NCI-H187 treated with DMSO at 0.1 percent for 48 hours (cell line): ENCODE measurements around the gene OR5B12.
"Not testable (repeated sequence)": the region's sequence is repeated elsewhere in the genome, so short reads cannot be mapped to it uniquely, and the experiment has no call there.

ENCODE experiments used
- DNase-seq: peaks from one replicate; lab custom pipeline; 2025; lab: John Stamatoyannopoulos, UW

Gene OR5B12

DNA sequence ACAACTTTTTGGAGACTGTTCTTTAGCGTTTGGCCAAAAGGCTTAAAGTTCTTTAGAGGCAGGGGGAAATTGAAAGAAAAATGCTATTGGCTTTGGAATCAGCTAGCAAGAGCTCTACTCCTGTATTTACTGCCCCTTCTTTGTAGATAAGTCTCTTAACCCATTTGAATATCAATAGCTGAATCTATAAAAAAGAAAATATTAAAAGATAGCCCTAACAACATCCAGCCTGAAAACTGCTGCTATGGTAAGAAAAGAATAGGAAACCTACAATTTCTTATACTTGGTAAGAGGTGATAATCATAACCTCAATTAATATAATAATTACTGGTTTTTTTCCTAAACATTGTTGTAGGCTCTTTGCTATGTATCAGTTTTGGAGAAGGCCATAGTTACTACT lies at the start of gene OR5B12:
OR5B12 (minus strand) TSS at position 101 of the 400 bp plus-strand sequence. CDS start 2,085 bp downstream, outside the sequence.
- no peak for DNase-seq

DNA sequence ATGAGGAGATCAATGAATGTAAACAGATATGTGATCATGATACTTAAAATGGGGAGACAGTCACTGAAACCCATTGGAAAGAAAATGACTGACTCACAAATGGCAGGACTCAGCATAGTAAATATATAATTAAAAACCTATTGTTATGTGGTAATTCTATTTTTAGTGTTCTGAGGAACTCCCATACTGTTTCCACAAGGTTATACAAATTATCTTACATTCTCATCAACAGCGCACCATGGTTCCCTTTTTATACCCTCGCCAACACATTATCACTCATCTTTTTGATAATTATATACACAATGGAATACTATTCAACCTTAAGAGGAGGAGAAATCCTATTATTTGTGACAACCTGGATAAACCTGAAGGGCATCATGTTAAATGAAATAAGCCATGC lies 48.8 kb upstream of the OR5B12 start:
- no peak for DNase-seq

DNA sequence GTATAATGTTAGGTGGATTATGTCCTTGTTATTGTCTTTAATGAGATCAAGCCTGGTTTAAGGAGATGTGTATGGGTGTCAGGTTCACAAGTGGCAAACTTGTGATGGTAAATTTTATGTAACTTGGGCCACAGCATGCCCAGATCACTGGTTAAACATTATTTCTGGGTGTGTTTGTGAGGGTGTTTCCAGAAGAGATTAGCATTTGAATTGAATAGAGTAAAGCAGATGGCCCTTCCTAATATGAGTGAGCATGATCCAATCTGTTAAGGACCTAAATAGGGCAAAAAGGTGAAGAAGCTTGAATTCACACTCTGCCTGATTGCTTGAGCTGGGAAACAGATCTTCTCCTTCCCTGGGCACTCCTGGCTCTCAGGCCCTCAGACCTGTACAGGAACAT lies 45.1 kb upstream of the OR5B12 start:
- no peak for DNase-seq

DNA sequence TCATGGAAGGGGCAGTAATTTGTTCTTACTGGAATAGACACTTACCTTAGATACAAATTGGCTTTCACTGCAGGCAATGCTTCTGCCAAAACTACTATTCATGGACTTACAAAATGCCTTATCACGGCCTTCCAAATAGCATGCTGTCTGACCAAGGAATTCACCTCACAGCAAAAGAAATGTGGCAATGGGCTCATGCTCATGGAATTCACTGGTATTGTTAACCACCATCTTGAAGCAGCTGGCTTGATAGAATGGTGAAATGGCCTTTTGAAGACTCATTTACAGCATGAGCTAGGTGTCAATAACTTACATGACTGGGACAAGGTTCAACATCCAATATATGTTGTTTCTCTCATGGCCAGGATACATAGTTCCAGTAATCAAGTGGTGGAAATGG lies 43.9 kb upstream of the OR5B12 start:
- no peak for DNase-seq

DNA sequence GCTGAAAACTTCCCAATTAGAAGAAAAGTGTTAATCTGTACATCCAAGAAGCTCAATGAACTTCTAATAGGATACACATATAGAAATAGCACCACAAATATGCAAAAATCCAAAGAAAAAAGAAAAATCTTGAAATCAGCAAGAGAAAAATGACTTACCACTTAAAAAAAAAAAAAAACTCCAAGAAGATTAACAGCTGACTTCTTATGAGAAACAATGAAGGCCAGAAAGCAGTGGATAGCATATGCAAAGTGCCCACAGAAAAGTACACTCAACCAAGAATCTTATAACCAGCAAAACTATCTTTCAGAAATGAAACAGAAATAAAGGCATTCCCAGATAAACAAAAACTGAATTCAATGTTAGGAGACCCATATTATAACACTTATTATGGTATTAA lies 29.9 kb upstream of the OR5B12 start:
- no peak for DNase-seq

DNA sequence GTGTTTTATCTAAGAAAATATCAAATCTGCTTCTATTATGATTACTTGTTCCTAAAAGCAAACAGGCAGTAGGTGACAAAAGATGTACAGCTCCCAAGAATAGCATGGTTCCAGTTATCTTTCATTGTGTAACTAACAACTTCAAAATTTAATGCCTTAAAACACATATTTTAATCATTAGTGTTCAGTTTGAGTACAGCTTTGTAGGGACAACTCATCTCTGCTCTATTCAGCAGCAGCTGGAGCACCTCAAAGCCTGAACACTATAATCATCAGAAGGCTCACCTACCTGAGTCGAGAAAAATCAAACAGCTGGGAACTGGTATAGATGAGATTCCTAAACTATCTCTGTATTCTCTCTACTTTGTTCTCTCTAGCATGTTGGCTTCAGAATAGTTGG lies 24.3 kb upstream of the OR5B12 start:
- no peak for DNase-seq

DNA sequence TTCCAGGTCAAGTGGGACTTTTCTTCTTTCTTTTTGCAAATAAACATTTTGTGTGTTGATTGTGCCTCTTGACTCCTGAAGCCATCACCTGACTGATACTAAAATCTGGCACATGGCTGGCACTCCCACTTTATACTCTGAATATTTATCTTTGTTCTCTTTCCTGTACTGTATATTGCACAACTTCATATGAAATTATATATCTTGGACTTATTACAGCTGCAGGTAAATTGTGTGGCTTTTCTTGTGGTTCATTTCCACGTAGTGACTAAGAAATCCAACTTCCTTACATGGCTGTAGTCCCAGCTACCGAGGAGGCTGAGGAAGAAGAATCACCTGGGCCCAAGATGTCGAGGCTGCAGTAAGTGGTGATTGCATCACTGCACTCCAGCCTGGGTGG lies 23.7 kb upstream of the OR5B12 start:
- no peak for DNase-seq

DNA sequence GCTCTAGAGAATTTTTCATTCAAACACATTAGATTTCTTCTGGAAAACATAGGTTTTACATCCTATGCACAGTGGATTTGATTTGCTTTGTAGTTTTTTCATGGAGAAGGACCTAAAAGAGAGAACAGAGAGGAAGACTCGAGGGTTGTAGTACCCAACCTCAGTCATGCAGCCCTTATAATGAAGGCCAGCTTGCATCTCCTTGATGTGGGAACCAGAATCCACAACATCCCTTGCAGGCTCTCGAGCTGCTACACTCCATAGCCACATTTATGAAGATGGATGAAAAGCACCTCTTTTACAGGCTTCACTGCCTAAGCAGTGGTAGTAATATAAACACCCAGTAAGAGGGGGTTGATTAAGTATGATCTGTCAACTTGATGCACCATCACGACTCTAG lies 9.5 kb upstream of the OR5B12 start:
- no peak for DNase-seq

DNA sequence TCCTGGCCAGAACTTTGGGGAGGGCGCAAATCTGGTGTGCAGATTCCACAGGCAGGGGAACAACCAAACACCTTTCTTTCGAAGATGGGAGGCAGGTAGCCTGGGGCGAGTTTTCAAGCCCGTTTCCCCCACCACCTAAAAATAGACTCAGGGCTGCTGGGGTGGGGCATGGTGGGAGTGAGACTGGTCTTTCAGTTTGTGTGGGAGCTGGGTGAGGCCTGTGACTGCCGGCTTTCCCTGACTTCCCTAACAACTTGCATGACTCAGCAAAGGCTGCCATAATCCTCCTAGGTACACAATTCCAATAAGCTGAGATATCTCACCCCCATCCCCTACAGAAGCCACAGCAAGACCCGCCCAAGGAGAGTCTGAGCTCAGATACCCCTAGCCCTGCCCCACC lies 4.3 kb upstream of the OR5B12 start:
- no peak for DNase-seq

DNA sequence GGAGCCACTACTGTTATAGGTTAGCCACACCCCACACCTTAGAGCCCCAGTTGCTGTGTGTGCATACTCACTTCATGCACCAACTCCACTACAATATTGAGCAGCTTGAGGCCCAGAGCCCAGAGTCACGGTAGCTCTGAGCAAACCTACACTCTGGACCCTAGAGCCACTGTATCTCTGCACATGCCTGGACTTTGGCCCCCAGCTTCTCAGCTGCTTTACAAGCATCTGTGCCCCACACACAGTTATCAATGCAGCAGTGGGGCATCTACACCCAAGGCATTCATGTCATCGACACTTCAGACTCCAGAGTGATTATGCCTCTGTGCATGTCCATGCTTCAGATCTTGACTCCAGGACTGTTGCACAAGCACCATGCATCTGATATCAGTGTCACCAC lies 2.3 kb upstream of the OR5B12 start:
- DNase-seq, result no peak

DNA sequence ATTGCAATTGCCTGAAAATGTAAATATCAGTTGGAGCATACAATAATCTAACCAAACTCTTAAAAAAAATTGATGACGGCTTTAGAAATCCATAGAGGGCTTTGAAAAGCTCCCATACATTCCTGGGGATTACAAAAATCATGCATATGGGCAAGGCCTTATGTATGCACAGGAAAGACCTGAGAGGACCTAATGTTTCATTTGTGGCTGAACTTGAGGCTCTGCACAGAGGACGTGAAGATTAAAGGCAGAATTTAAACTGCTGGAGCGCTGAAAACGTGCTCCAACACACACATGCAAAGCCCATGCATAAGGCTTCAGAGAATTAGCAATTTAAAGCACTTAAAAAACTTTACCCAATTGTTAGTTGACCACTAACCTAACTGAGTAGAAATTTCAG lies 3.5 kb downstream of the OR5B12 start:
- DNase-seq, result no peak

DNA sequence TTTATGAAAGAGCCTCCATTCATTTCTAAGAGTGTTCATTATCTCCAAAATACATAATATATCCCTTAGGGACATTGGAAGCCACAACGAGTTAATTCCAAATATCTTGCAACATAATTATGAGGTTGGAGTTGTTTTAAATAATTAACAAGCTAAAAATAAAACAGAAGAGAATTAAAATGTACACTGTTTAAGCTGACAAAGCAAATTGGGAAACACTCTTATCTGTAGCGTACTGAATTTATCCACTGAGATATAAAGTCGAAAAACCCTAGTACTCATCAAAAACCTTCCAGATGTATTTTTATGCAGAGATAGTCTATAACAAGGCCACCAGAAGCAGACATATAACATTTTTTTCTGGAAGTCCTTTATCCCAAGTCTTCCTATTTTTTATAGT lies 7.8 kb downstream of the OR5B12 start:
- DNase-seq, result no peak

DNA sequence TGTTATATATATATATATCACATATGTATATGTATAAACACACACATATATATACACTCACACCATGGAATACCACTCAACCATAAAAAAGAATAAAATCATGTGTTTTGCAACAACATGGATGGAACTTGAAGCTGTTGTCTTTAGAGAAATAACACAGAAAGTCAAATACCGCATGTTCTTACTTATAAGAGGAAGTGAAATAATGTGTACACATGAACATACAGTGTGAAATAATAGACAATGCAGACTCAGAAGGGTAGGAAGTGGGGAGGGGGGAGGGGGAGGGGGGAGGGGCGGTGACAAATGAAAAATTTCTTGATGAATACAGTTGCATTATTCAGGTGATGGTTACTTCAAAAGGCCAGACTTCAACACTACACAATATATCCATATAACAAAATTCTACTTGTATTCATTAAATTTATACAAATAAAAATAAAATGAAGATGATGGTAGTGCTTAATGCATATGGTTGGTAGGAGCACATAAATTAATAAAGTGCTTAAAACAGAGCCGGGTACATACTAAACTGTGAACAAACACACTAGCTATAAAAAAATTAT lies 8.3 kb downstream of the OR5B12 start:
- DNase-seq, result no peak

DNA sequence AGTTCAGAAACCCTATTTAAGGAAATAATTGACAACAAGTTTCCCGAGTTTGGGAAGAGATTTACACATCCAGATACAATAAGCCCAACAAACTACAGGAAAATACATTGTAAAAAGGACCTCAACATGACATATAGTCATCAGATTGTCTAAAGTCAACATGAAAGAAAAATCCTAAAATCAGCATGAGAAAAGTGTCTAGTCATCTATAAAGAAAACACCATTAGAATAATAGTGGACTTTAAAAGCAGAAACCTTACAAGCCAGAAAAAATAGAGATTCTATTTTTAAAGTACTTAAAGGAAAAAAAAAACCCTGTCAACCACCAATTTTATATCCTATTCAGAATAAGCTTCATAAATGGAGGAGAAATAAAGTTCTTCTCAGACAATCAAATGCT lies 12.8 kb downstream of the OR5B12 start:
- no peak for DNase-seq

DNA sequence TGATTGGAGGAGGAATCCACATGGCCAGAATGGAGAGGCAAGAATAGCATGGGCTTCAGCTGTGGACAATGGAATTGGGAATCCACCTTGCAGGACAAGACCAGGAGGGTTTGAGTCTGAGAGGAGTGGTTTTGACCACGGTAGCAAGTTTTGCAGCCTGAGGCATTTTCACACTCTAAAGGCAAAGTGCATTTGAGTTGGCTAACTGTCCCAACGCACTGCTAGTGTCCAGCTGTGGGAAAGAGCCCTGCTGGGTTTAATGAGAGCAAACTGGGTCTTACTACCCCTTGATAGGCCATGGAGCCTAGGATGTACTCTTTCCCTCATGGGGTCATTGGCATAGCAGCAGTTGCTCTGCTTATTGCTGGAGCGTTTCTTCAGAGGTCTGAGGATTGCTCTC lies 14.0 kb downstream of the OR5B12 start, which contains the start of gene OR5B2:
OR5B2 (minus strand) TSS at position 101 of the 400 bp plus-strand sequence. CDS start 4,860 bp downstream, outside the sequence.
- no peak for DNase-seq

DNA sequence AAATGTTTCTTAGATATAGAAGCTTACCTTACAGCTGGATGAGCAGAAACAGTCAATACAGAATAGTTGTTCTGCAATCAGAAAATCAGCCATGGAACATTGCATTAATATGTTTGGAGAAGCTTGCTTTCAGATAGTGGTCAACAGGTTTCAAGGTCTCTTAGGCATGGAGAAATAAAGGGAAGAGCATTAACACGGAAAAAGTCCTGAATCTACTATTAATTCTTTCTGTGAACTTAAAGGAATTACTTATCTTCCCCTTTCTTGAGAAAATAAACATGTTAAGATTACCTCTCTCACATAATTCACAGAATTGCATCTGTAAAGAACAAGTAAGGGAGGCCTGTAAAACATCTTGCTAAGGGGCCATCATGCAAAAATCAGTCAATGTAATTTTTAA lies 35.3 kb downstream of the OR5B12 start, which contains the start of gene OR5B3:
OR5B3 (minus strand) TSS at position 101 of the 400 bp plus-strand sequence. CDS start 3,465 bp downstream, outside the sequence.
- DNase-seq, result no peak

DNA sequence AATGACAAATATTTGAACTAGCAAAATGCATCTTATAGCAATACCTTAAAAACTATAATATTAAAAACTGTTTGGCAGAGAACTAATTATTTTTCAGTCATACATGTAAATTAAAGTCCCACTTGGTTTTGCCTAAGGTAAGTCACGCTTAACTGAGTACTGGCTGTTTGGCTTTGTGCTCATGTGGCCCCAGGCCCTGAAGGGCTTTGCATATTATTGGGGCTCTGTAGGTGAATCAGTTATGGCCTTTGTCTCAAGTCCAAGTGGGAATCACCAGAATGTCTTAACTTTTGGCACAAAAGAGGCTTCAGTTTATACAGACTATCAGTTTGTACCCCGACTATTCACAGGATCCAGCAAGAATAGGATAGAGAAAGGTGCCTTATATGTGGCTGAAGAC lies 42.4 kb downstream of the OR5B12 start:
- DNase-seq, result not testable (repeated sequence)

DNA sequence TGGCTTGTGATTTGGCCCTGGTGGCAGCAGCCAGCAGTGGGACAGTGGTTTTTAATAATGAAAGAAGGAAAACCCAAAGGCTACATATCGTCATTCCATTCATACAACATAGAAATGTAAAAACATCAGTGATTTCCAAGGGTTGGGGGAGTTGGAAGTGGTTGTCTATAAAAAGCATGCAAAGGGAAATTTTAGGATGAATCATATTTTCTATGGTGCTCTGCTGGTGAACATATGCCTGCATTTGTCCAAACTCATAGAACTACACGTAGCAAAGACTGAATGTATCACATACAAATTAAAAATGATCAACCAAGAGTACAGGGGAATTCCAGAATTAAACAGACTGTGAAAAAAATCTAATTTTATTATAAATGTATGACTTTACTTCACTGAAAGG lies 46.5 kb downstream of the OR5B12 start:
- no peak for DNase-seq

DNA sequence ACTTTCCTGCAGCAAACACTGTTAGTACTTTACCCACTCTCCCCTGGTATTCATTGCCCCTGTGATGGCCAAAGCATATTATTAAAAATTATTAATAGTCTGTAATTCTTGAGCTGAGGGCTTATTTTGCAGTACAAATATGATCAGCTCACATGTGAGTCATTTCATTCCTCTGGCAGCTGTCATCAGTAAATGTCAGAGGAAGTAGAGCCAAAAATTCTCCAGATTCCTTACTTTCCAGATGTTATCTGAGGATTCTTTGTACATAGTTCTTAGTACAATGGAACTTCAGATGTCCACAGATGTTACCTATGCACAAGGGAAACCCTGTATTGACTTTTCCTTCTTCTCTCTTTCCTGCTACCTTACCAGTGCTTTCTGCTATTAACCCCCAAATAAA lies 47.8 kb downstream of the OR5B12 start:
- no peak for DNase-seq

DNA sequence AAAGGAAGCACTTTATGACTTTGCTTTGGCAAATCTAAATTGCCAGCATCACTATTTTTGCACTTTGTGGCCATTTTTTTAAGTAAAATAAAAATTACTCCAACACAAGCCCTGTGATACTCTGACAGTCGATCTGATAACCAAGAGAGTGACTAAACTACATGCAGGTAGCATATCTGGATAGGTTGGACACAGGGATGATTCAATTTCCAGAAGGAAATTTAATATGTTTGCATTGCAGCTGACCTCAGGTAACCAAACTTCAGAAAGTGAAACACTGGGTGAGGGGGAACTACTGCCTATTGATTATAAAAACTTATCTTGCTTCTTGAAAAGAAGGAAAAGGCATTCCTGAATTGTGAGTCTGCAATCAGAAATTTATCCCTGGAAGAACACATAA lies 49.3 kb downstream of the OR5B12 start:
- no peak for DNase-seq

DNA sequence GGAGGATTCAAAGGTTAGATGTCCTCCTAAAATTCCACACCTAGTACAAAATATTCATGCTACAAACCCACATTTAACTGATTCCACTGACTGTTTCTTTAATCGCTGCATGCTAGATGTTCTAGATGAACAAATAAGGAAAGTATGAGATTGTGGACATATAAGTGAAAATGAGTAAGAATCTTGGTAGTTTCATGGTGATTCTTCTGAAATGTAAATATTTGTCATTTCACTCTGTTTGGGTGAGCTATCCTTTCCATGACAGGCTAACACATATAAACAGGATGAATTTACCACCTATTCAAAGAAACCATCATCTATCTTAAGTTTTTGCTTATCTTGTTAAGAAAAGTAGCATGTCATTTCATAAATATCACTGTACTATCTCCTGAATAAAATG lies 50.2 kb downstream of the OR5B12 start:
- DNase-seq, result no peak

DNA sequence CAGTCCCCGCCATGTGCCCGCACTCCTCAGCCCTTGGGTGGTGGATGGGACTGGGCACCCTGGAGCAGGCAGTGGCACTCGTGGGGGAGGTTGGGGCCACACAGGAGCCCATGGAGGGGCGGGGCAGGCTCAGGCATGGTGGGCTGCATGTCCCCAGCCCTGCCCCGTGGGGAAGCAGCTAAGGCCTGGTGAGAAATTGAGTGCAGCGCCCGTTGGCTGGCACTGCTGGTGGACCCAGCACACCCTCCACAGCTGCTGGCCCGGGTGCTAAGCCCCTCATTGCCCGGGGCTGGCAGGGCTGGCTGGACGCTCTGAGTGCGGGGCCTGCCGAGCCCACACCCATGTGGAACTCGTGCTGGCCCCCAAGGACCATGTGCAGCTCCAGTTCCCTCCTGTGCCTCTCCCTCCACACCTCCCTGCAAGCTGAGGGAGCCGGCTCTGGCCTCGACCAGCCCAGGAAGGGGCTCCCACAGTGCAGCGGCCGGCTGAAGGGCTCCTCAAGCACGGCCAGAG lies 51.4 kb downstream of the OR5B12 start:
- no peak for DNase-seq
